ENCODE results near the gene TCF4.

Gene TCF4

GRCh38 chr18:55627007-55627406 lies 39.0 kb upstream of the TCF4 start:
- H3K4me2 ChIP-seq (ENCODE audit: low read depth, low read length, poor library complexity, severe bottlenecking): no peak overlapping the region
- no peak for TF ChIP-seq CTCF (conservative IDR thresholded peaks at IDR 0.05; ENCODE audit: low read length)
- no peak for TF ChIP-seq EZH2phosphoT487 (IDR thresholded peaks at IDR 0.05; ENCODE audit: borderline replicate concordance)
- no peaks in the 10 kb centered on the region for H3K79me2 ChIP-seq (ENCODE audit: insufficient read depth, low read length)
- no peak overlapping the region for H2AFZ ChIP-seq (ENCODE audit: low read length)
- no peaks in the 10 kb centered on the region for H3K4me1 ChIP-seq (ENCODE audit: insufficient read depth, low read length, poor library complexity, severe bottlenecking)
- H3K27me3 ChIP-seq (ENCODE audit: insufficient read depth, low read length, poor library complexity, severe bottlenecking): no peaks in the 10 kb centered on the region
- no peak overlapping the region for H3K9ac ChIP-seq (ENCODE audit: low read depth, low read length, poor library complexity, severe bottlenecking)
- H3K4me3 ChIP-seq (ENCODE audit: low read length, poor library complexity, severe bottlenecking): no peak overlapping the region
- H4K20me1 ChIP-seq (ENCODE audit: insufficient read depth, low read length, poor library complexity, severe bottlenecking): no peaks in the 10 kb centered on the region
- H3K9me3 ChIP-seq (ENCODE audit: insufficient read depth, low read depth, low read length): no peaks in the 10 kb centered on the region
- H3F3A ChIP-seq (ENCODE audit: low read depth): no peaks in the 10 kb centered on the region
- H3K36me3 ChIP-seq (ENCODE audit: insufficient read depth, low read length): no peaks in the 10 kb centered on the region
- H3K9me2 ChIP-seq (replicated peaks; ENCODE audit: low read depth, low read length): no peaks in the 10 kb centered on the region

GRCh38 chr18:55625901-55626300 lies 37.9 kb upstream of the TCF4 start:
- Histone ChIP-seq H2AFZ (ENCODE audit: low read length) (no peak overlapping the region), H4K20me1 (ENCODE audit: insufficient read depth, low read length, poor library complexity, severe bottlenecking) (no peaks in the 10 kb centered on the region), H3K4me1 (ENCODE audit: insufficient read depth, low read length, poor library complexity, severe bottlenecking) (no peaks in the 10 kb centered on the region), H3K9ac (ENCODE audit: low read depth, low read length, poor library complexity, severe bottlenecking) (no peak overlapping the region), H3F3A (ENCODE audit: low read depth) (no peaks in the 10 kb centered on the region), H3K9me3 (ENCODE audit: insufficient read depth, low read depth, low read length) (no peaks in the 10 kb centered on the region), H3K27me3 (ENCODE audit: insufficient read depth, low read length, poor library complexity, severe bottlenecking) (no peaks in the 10 kb centered on the region), H3K36me3 (ENCODE audit: insufficient read depth, low read length) (no peaks in the 10 kb centered on the region), H3K9me2 (replicated peaks; ENCODE audit: low read depth, low read length) (no peaks in the 10 kb centered on the region), H3K4me2 (ENCODE audit: low read depth, low read length, poor library complexity, severe bottlenecking) (no peak overlapping the region), H3K79me2 (ENCODE audit: insufficient read depth, low read length) (no peaks in the 10 kb centered on the region), H3K4me3 (ENCODE audit: low read length, poor library complexity, severe bottlenecking) (no peak overlapping the region)
- TF ChIP-seq EZH2phosphoT487 (IDR thresholded peaks at IDR 0.05; ENCODE audit: borderline replicate concordance): no peak
- no peak for TF ChIP-seq CTCF (conservative IDR thresholded peaks at IDR 0.05; ENCODE audit: low read length)

- Histone ChIP-seq H2AFZ (ENCODE audit: low read length) (no peak overlapping the region), H3K36me3 (ENCODE audit: insufficient read depth, low read length) (no peaks in the 10 kb centered on the region), H3K4me3 (ENCODE audit: low read length, poor library complexity, severe bottlenecking) (no peak overlapping the region), H4K20me1 (ENCODE audit: insufficient read depth, low read length, poor library complexity, severe bottlenecking) (no peaks in the 10 kb centered on the region), H3F3A (ENCODE audit: low read depth) (no peaks in the 10 kb centered on the region), H3K9ac (ENCODE audit: low read depth, low read length, poor library complexity, severe bottlenecking) (no peak overlapping the region), H3K9me3 (ENCODE audit: insufficient read depth, low read depth, low read length) (no peaks in the 10 kb centered on the region), H3K9me2 (replicated peaks; ENCODE audit: low read depth, low read length) (no peaks in the 10 kb centered on the region), H3K4me2 (ENCODE audit: low read depth, low read length, poor library complexity, severe bottlenecking) (no peak overlapping the region), H3K4me1 (ENCODE audit: insufficient read depth, low read length, poor library complexity, severe bottlenecking) (no peaks in the 10 kb centered on the region), H3K27me3 (ENCODE audit: insufficient read depth, low read length, poor library complexity, severe bottlenecking) (no peaks in the 10 kb centered on the region), H3K79me2 (ENCODE audit: insufficient read depth, low read length) (no peaks in the 10 kb centered on the region)
- TF ChIP-seq EZH2phosphoT487 (IDR thresholded peaks at IDR 0.05; ENCODE audit: borderline replicate concordance): no peak
- TF ChIP-seq CTCF (conservative IDR thresholded peaks at IDR 0.05; ENCODE audit: low read length): no peak
Observed at GRCh38 chr18:55623626-55624025, 35.6 kb upstream of the TCF4 start.

Data from Loucy (cell line).